ENCODE results near the gene NUDT7. TPM values are rescaled to one million over a fixed set of nuclear protein-coding genes. Genes with fewer than 3 reads are reported as not detected.

NUDT7 gene
- total and polyA plus RNA-seq, 2 experiments from 2014 or later, result 5.6 to 14.3 TPM

DNA sequence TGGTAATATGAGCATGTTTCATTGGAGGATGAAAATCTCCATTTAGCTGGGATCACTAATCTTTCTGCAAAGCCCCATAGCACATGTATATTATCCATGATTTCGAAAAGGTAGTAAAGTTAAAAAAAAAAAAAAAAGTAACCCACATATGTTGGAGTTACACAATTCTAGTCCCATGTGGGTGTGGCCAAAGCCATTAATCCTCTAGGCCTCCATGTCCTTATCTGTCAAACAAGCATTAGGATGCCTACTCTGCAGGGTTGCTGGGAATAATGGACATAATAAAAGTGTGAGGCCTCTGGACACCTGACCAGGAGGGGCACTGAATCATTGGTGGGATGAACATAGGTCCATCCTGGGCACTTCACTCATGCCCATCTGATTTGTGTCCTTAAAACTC is 36.9 kb downstream of the NUDT7 start:
- TF ChIP-seq JUNB (IDR thresholded peaks at IDR 0.05; ENCODE audit: unreplicated experiment), result no peak
- no peak for TF ChIP-seq ZNF114 (CRISPR knock-in tag; IDR thresholded peaks at IDR 0.05)
- no peak for TF ChIP-seq NANOG (IDR thresholded peaks at IDR 0.05; ENCODE audit: borderline replicate concordance)
- TF ChIP-seq, protein P1, sequence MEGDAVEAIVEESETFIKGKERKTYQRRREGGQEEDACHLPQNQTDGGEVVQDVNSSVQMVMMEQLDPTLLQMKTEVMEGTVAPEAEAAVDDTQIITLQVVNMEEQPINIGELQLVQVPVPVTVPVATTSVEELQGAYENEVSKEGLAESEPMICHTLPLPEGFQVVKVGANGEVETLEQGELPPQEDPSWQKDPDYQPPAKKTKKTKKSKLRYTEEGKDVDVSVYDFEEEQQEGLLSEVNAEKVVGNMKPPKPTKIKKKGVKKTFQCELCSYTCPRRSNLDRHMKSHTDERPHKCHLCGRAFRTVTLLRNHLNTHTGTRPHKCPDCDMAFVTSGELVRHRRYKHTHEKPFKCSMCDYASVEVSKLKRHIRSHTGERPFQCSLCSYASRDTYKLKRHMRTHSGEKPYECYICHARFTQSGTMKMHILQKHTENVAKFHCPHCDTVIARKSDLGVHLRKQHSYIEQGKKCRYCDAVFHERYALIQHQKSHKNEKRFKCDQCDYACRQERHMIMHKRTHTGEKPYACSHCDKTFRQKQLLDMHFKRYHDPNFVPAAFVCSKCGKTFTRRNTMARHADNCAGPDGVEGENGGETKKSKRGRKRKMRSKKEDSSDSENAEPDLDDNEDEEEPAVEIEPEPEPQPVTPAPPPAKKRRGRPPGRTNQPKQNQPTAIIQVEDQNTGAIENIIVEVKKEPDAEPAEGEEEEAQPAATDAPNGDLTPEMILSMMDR (conservative IDR thresholded peaks at IDR 0.05; ENCODE audit: low read depth in 2 of 2), result no peak
- TF ChIP-seq EZH2phosphoT487 (IDR thresholded peaks at IDR 0.05; ENCODE audit: unreplicated experiment), result no peak
- no peak for TF ChIP-seq CREB1 (CRISPR knock-in tag; IDR thresholded peaks at IDR 0.05; ENCODE audit: low read depth)
- TF ChIP-seq, protein P2, sequence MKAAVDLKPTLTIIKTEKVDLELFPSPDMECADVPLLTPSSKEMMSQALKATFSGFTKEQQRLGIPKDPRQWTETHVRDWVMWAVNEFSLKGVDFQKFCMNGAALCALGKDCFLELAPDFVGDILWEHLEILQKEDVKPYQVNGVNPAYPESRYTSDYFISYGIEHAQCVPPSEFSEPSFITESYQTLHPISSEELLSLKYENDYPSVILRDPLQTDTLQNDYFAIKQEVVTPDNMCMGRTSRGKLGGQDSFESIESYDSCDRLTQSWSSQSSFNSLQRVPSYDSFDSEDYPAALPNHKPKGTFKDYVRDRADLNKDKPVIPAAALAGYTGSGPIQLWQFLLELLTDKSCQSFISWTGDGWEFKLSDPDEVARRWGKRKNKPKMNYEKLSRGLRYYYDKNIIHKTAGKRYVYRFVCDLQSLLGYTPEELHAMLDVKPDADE (IDR thresholded peaks at IDR 0.05), result no peak
- no peak for TF ChIP-seq STAT1 (IDR thresholded peaks at IDR 0.05; ENCODE audit: unreplicated experiment)
- no peak for TF ChIP-seq ZNF331 (CRISPR knock-in tag; IDR thresholded peaks at IDR 0.05; ENCODE audit: low read depth)
- no peaks in the 10 kb centered on the region for H4K20me1 ChIP-seq (replicated peaks; ENCODE audit: insufficient read depth)
- H3K27me3 ChIP-seq (ENCODE audit: insufficient read depth), result no peaks in the 10 kb centered on the region
- DNase-seq (ENCODE audit: low spot score) (no peak), ATAC-seq (no peak)
- H3K4me2 ChIP-seq, result no peak overlapping the region
- H3K79me2 ChIP-seq (replicated peaks; ENCODE audit: insufficient read depth), result no peaks in the 10 kb centered on the region
- H3K9me2 ChIP-seq (ENCODE audit: insufficient read depth), result peaks cover 5% of the 10 kb centered on the region; the same call in 1 of the 2 replicates
- no peak overlapping the region for H2AFZ ChIP-seq
- H3K4me1 Mint-ChIP-seq, result no peaks in the 10 kb centered on the region
- H3F3A ChIP-seq (replicated peaks; ENCODE audit: low read depth), result no peaks in the 10 kb centered on the region
- H3K4me1 ChIP-seq (ENCODE audit: insufficient read depth), result no peaks in the 10 kb centered on the region
- no peak overlapping the region for H3K4me3 ChIP-seq
- H3K9me3 Mint-ChIP-seq, result peaks cover 3% of the 10 kb centered on the region; the same call in 1 of the 3 replicates
- H3K27ac Mint-ChIP-seq, result no peak overlapping the region
- H3K36me3 ChIP-seq (ENCODE audit: insufficient read depth), result no peaks in the 10 kb centered on the region
- no peaks in the 10 kb centered on the region for H3K36me3 Mint-ChIP-seq (ENCODE audit: low read depth)
- no peak overlapping the region for H3K27ac ChIP-seq (ENCODE audit: low read depth)
- H3K27me3 Mint-ChIP-seq (ENCODE audit: insufficient read depth, low read depth, poor library complexity), result no peaks in the 10 kb centered on the region
- no peak overlapping the region for H3K4me3 Mint-ChIP-seq

DNA sequence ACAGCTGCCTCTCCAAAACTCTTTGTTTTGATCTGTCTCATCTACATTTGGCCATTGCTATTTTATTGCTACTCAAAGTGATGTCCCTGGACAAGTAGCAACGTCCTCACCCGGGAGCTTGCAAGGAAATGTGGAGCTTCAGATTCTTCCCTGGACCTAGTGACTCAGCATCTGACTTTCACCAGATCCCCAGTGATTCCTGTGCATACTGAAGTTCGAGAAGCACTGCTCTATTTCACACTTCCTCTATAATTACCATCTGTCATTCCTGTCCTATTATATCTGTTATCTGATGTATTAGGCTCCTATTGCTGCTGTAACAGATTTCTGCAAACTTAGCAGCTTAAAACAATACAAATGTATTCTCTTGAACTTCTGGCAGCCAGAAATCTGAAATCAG is 37.5 kb downstream of the NUDT7 start:
- Histone ChIP-seq H3K36me3 (ENCODE audit: insufficient read depth) (no peaks in the 10 kb centered on the region), H3K27ac (ENCODE audit: low read depth) (no peak overlapping the region), H3K79me2 (replicated peaks; ENCODE audit: insufficient read depth) (no peaks in the 10 kb centered on the region), H3F3A (replicated peaks; ENCODE audit: low read depth) (no peaks in the 10 kb centered on the region), H4K20me1 (replicated peaks; ENCODE audit: insufficient read depth) (no peaks in the 10 kb centered on the region), H3K27me3 (ENCODE audit: insufficient read depth) (no peaks in the 10 kb centered on the region), H3K4me3 (no peak overlapping the region), H3K9me2 (ENCODE audit: insufficient read depth) (peaks cover 5% of the 10 kb centered on the region; the same call in 1 of the 2 replicates), H2AFZ (no peak overlapping the region), H3K4me2 (no peak overlapping the region), H3K4me1 (ENCODE audit: insufficient read depth) (no peaks in the 10 kb centered on the region)
- ATAC-seq (no peak), DNase-seq (ENCODE audit: low spot score) (no peak)
- Mint-ChIP-seq H3K4me1 (no peaks in the 10 kb centered on the region), H3K27ac (no peak overlapping the region), H3K36me3 (ENCODE audit: low read depth) (no peaks in the 10 kb centered on the region), H3K9me3 (peaks cover 3% of the 10 kb centered on the region; the same call in 1 of the 3 replicates), H3K27me3 (ENCODE audit: insufficient read depth, low read depth, poor library complexity) (no peaks in the 10 kb centered on the region), H3K4me3 (no peak overlapping the region)
- TF ChIP-seq STAT1 (IDR thresholded peaks at IDR 0.05; ENCODE audit: unreplicated experiment) (no peak), NANOG (IDR thresholded peaks at IDR 0.05; ENCODE audit: borderline replicate concordance) (no peak), JUNB (IDR thresholded peaks at IDR 0.05; ENCODE audit: unreplicated experiment) (no peak), ZNF114 (CRISPR knock-in tag; IDR thresholded peaks at IDR 0.05) (no peak)
- TF ChIP-seq, protein P3, sequence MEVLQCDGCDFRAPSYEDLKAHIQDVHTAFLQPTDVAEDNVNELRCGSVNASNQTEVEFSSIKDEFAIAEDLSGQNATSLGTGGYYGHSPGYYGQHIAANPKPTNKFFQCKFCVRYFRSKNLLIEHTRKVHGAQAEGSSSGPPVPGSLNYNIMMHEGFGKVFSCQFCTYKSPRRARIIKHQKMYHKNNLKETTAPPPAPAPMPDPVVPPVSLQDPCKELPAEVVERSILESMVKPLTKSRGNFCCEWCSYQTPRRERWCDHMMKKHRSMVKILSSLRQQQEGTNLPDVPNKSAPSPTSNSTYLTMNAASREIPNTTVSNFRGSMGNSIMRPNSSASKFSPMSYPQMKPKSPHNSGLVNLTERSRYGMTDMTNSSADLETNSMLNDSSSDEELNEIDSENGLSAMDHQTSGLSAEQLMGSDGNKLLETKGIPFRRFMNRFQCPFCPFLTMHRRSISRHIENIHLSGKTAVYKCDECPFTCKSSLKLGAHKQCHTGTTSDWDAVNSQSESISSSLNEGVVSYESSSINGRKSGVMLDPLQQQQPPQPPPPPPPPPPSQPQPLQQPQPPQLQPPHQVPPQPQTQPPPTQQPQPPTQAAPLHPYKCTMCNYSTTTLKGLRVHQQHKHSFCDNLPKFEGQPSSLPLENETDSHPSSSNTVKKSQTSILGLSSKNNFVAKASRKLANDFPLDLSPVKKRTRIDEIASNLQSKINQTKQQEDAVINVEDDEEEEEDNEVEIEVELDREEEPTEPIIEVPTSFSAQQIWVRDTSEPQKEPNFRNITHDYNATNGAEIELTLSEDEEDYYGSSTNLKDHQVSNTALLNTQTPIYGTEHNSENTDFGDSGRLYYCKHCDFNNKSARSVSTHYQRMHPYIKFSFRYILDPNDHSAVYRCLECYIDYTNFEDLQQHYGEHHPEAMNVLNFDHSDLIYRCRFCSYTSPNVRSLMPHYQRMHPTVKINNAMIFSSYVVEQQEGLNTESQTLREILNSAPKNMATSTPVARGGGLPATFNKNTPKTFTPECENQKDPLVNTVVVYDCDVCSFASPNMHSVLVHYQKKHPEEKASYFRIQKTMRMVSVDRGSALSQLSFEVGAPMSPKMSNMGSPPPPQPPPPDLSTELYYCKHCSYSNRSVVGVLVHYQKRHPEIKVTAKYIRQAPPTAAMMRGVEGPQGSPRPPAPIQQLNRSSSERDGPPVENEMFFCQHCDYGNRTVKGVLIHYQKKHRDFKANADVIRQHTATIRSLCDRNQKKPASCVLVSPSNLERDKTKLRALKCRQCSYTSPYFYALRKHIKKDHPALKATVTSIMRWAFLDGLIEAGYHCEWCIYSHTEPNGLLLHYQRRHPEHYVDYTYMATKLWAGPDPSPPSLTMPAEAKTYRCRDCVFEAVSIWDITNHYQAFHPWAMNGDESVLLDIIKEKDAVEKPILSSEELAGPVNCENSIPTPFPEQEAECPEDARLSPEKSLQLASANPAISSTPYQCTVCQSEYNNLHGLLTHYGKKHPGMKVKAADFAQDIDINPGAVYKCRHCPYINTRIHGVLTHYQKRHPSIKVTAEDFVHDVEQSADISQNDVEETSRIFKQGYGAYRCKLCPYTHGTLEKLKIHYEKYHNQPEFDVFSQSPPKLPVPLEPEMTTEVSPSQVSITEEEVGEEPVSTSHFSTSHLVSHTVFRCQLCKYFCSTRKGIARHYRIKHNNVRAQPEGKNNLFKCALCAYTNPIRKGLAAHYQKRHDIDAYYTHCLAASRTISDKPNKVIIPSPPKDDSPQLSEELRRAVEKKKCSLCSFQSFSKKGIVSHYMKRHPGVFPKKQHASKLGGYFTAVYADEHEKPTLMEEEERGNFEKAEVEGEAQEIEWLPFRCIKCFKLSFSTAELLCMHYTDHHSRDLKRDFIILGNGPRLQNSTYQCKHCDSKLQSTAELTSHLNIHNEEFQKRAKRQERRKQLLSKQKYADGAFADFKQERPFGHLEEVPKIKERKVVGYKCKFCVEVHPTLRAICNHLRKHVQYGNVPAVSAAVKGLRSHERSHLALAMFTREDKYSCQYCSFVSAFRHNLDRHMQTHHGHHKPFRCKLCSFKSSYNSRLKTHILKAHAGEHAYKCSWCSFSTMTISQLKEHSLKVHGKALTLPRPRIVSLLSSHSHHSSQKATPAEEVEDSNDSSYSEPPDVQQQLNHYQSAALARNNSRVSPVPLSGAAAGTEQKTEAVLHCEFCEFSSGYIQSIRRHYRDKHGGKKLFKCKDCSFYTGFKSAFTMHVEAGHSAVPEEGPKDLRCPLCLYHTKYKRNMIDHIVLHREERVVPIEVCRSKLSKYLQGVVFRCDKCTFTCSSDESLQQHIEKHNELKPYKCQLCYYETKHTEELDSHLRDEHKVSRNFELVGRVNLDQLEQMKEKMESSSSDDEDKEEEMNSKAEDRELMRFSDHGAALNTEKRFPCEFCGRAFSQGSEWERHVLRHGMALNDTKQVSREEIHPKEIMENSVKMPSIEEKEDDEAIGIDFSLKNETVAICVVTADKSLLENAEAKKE (CRISPR knock-in tag; IDR thresholded peaks at IDR 0.05), result no peak
- TF ChIP-seq, protein P1 (conservative IDR thresholded peaks at IDR 0.05; ENCODE audit: low read depth in 2 of 2), result no peak
